GM10248 (cell line): ENCODE measurements around the gene PET100.

Experiments used
- CTCF ChIA-PET: fragments of 300-600 bp; sonication (Branson Sonifier 250); formaldehyde crosslinking; extraction: SDS; loops from one replicate; lab custom pipeline; 2021; ENCODE audit warnings: antibody characterized with exemption; lab: Yijun Ruan, JAX
- POLR2A ChIA-PET: fragments of 350-650 bp; sonication (Branson Sonifier 250); formaldehyde crosslinking; extraction: SDS; loops from one replicate; lab custom pipeline; 2020; ENCODE audit warnings: antibody characterized with exemption; lab: Yijun Ruan, JAX
- DNase-seq: peaks from one replicate; pipeline ENCODE4 v3.0.0; 2012; ENCODE audit errors: extremely low spot score
- TF ChIP-seq, protein P1 (sequence below): IDR thresholded peaks from 2 replicates; pipeline ENCODE4 v1.5.1; 2012; ENCODE audit warnings: mild to moderate bottlenecking, low read depth; ENCODE audit errors: extremely low read depth, missing control alignments, control extremely low read depth

Gene PET100

DNA sequence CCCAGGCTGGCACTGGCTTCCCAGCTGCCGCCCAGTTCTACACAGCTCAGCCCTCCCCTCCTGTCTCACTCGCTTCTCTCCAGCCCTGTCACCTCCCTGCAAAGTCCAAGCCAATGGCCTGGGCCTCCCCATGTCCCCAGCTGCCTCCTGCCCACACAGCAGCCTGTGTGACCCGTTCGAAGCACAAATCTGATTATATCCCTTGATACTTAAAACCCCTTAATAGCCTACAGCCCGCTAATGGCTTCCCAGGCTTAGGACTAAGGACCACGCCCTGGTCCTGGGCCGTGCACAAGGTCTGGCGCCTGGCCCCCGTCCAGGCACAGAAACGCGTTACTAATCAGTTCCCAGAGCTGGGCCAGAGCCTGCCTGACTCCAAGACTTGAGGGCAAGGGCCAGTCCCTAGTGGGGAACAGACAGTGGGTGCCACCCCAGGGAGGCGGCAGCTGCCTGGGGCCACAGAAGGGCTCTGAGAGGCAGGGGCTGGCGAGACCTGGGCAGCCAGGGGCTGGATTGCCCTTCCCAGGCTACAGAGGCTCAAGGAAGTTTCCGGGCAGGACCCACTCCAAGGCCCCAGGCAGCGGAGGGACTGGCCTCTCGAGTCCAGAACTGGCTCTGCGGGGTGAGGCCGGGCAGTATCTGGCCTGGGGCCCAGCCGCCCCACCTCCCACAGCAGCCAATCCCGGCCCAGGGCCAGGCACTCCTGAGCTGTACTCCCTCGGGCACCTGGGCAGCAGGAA is 10.7 kb upstream of the PET100 start:
- TF ChIP-seq, protein P1, sequence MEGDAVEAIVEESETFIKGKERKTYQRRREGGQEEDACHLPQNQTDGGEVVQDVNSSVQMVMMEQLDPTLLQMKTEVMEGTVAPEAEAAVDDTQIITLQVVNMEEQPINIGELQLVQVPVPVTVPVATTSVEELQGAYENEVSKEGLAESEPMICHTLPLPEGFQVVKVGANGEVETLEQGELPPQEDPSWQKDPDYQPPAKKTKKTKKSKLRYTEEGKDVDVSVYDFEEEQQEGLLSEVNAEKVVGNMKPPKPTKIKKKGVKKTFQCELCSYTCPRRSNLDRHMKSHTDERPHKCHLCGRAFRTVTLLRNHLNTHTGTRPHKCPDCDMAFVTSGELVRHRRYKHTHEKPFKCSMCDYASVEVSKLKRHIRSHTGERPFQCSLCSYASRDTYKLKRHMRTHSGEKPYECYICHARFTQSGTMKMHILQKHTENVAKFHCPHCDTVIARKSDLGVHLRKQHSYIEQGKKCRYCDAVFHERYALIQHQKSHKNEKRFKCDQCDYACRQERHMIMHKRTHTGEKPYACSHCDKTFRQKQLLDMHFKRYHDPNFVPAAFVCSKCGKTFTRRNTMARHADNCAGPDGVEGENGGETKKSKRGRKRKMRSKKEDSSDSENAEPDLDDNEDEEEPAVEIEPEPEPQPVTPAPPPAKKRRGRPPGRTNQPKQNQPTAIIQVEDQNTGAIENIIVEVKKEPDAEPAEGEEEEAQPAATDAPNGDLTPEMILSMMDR, result no peak
- CTCF ChIA-PET, result interaction anchor here (1.2 to 1.8 kb wide), 3 partner anchors 8 to 51 kb away, joined by 3 to 8 read pairs (median 3); no protein-coding TSS in a partner anchor
- no peak for DNase-seq
- POLR2A ChIA-PET, result no interaction called here

DNA sequence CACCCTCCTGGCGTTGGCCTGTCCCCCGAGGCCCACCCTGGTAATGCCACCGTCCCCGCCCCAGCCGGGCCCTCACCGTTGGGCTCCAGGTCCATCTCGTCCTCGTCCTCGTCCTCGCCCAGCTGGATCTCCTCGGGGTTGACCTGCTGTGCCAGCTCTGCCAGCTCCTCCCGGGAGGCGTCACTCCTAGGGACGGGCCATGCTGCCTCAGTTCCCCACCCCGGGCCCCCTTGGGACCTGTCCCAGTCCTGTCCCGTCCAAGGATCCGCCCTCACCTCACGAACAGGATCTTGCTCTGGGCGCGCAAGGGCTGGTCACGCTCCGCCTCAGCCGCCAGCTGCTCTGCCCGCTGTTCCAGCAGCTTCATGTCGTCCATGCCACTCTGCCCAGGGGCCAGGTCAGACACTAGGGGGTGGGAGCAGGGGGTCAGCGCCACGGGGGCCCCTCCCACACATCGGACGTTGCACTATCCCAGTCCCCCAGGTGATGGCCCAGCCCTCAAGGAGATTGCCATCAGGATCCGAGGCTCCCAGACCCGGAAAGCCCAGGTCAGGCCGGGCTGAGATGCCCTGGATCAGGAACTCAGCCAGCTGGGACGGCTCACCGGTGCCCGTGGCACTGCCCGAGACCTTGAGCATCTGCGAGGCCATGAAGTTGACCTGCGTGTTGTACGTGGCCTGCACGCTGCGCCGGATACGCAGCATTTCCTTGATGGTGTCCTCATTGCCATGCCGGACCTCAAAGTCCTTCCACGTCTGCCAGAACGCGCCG is 9.7 kb upstream of the PET100 start:
- TF ChIP-seq, protein P1, result no peak
- ChIA-PET POLR2A (no interaction called here), CTCF (interaction anchor here (1.2 to 1.8 kb wide), 2 partner anchors 32 to 52 kb away, joined by 3 to 8 read pairs; no protein-coding TSS in a partner anchor)
- no peak for DNase-seq

DNA sequence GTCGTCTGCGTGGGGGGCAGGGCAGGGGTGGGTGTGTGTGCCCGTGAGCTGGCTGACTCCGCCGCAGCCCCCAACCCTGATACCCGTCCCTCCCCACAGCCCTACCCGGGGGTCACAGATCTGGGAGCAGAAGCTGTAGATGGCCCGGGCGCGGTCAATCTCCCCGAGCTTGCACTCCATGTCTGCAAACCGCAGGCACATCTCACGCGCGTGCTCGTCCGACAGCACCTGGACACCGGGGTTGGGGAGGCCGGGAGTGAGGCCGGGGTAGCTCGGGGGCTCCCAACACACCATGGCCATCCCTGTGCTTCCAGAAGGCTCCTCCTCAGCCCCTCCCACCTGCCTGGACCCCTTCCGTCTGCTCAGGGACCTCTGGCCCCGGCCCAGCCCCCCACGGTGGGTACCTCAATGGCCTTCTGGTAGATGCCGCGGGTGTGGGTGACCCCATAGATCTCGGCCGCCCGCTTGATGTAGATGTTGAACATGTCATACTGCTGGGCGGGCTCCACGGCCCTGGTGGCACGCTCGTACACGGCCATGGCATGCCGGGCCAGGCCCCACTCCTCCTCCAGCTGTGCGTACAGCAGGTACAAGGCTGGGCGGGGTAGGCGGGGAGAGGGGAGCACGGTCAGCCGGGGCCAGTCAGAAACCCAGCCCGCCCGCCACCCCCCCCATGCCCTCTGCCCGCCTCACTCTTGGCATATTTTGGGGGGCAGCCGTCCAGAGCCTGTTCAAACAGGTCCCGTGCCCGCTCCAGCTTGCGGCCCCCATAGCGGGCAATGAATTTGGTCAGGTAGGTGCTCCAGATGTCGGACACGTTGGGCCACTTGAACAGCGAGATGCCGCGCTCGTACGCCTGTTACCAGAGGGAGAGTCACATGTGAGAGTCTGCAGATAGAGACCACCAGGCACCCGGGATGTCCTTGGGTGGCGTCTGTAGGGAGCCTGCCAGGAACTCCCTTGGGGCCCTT is 8.9 kb upstream of the PET100 start:
- ChIA-PET POLR2A (no interaction called here), CTCF (interaction anchor here (1.2 to 1.8 kb wide), 2 partner anchors 31 to 52 kb away, joined by 3 to 8 read pairs; no protein-coding TSS in a partner anchor)
- DNase-seq, result no peak
- TF ChIP-seq, protein P1, result no peak

DNA sequence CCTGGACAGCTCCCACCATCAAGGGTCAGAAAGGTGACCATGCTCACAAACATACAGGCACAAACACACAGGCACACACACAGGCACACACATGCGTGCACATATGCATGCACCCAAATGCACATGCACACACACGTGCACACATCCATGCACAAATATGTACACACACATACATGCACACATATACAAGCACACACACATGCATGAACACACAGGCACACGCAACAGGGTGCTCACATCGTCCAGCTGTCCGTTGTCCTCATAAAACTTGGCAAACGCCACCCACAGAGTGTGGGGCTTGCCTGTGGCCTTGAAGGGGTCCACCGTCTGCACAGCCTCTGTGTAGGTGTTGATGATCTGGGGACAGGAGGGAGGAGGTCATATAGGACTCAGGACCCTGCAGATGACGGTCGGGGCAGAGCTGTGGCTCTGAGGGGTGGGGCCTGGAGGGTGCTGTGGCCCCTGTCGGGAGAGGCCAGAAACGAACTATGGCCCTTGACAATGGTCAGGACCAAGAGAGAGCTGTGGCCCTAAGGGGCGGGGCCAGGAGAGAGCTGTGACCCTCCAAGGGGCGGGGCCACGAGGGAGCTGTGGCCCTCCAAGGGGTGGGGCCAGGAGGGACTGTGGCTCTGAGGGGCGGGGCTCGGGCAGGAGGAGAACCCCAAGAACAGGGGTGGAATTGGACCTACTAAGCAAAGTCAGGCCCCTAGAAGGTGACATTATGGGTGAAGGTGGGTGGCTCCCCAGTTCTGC is 6.5 kb upstream of the PET100 start:
- ChIA-PET POLR2A (no interaction called here), CTCF (interaction anchor here (0.7 to 1.4 kb wide), 3 partner anchors 29 to 57 kb away, joined by 3 read pairs; no protein-coding TSS in a partner anchor)
- no peak for DNase-seq
- TF ChIP-seq, protein P1, result no peak

DNA sequence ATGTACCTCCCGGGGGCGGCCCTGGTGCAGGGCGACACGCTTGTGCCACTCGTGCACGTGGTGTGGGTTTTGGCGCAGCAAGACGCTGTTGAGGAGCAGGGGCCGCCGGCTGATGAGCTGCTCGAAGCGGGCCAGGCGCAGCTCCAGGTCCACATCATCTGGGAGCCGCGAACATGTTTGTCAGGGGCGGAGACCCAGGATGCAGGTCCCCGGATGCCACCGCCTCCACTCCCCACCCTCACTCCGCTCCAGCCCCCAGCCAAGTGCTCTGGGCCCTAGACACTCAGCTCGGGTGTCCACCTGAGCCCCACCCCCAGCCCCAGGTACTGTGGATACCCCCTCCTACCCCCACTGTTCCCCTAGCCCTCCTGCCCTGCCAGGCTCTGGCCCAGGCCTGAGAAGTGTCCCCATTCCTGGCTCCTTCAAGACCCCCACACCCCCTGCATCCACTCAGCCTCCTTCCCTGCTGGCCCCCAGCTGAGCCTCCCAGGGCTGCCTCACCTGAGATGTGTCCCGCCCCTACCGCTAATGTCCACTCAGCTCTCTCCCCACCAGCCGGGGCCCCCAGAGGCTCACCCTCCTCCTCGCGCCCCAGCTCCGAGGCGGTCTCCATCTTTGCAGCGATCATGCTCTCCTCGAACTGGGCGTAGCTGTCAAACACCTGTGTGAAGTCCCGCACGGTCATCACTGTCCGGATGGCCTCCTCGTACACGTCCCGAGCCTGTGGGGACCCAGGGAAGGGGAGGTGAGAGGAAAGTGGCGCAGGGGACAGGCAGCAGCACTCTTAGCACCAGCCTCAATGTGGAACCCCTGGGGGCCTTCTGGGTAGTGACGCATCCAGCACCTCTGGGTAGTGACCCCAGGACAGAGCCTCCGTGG is 5.6 kb upstream of the PET100 start:
- CTCF ChIA-PET, result interaction anchor here (0.7 to 1.4 kb wide), 2 partner anchors 28 to 58 kb away, joined by 3 read pairs; no protein-coding TSS in a partner anchor

More for the DNA sequence above, 5.6 kb upstream of the PET100 start:
- TF ChIP-seq, protein P1, result no peak
- no peak for DNase-seq
- POLR2A ChIA-PET, result no interaction called here
